Stimulated activated CD4-positive, alpha-beta T cell treated with anti-CD3 and anti-CD28 coated beads, TNF-alpha, amount 100 ng/mL, for 4 hours (primary cell): ENCODE data around the gene MATCAP1.
A peak's percentile ranks its signal among the peaks of the same experiment; 100 is the strongest.

ENCODE experiments used
- DNase-seq, 3 experiments: peaks; one replicate each; pipeline ENCODE4 v3.0.0-alpha.2; 2020; ENCODE audit warnings: low read depth in 3 of 3

MATCAP1 gene

GRCh38 chr16:67156143-67156844 lies 27.5 kb downstream of the MATCAP1 start:
- no peak for DNase-seq

DNA sequence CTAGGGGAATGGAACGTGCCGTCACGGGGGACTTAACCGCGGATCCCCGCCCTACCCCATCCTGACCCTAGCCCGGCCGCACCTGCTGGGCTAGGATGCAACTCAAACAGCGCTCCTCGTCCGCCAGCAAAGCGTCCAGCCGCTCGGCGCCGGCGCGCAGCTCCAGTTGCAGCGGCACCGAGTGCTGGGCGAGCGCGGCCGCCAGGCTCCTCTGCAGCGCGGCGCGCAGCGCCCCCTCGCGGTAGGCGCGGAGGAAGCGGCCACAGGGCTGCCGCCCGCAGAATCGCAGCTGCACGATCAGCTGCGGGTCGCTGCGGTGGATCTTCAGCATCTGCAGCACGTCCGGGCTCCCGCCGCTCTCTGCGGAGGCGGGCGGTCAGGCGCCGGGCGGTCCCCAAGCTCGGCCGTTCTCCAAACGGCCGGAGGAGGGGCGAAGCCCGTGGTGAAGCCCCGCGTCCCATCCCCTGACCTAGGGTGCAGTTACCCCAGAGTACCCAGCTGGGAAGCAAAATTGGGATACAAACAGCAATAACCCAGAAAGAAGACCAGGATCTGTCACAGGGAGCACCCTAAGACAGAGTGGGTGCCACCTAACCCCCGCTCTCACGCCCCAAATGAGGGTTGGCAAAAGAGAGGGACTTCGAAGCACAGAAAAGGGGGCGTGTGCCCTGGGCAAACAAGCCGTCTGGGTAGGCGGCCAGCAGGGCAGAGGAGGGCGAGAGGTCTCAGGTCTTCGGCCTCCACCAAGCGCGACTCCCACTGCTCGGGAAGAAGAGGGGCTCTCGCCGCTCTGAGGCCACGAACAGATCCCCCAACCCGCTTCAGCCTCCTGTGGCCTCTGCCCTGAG lies 28.2 kb downstream of the MATCAP1 start:
- peak; percentile 57 to 65 (median 63) for DNase-seq

- DNase-seq = no peak
These were observed 29.0 kb downstream of the MATCAP1 start for GRCh38 chr16:67154578-67155294.

DNA sequence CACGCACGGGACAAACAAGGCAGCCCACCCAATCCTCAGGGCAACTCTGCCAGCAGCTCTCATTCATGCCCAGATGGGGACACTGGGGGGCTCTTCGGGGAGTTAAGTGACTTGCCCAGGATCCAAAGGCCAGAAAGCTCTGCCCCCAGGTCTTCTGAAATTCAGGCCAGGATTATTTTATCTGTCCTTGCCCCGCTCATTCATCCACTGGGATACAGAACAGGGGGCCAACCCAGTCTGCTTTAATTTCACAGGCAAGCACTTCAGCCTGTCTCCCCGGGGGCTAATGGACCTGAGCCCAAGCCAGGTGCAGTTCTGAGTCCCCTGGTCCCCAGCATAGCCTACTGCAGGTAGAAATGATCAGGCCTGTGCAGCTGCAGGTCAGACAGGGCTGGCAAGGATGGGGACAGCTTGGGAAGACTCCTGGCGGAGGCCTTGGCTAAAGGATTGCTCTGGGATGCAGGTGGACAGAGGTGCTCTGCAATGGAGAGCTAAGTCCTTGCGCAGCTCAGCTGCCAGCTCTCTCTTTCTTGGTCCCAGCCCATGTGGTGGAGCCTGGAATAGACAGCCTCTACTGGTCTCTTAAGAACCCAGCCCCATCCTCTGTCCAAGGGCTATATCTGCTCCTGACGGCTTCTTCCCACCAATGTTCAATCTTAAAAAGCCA lies 32.2 kb downstream of the MATCAP1 start:
- no peak for DNase-seq

- DNase-seq = no peak
These were observed 32.8 kb downstream of the MATCAP1 start, which contains the start of gene B3GNT9 for GRCh38 chr16:67150833-67151396. Gene B3GNT9, minus strand, starts transcription at chr16:67150998. Its CDS starts 513 bp downstream, at chr16:67150485.

GRCh38 chr16:67150047-67150832 lies 33.5 kb downstream of the MATCAP1 start:
- DNase-seq = peak in 1 of 3 experiments; percentile 56

- DNase-seq = no peak
These were observed 34.3 kb downstream of the MATCAP1 start for GRCh38 chr16:67149276-67150046.

DNA sequence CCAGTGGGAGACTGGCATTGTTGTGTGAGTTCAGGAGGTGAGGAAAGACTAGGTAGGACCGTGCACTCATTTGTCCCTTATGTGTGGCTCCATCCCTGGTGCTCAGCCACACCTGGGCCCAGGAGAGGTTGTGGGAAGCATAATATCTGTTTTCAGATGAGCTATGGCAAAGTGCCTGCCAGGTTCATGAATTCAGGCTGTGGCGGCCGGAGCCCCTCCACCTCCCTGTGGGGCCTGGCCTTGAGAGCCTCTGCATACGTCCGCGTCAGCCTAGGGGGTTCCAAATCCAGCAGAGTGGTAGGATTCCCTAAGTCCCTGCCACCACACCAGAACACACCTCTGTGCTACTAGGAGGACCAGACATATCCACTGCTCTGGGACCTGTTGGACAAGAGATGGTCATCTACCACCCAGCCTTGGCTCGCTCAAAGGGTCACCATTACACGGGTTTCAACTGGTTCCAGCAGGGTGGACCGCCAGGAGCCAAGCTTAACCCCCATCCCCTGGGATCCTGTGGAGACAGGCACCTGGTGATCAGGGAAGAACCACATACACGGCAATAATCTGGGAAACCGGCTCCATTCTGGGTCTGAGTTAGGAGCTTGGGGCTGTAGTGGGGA lies 35.0 kb downstream of the MATCAP1 start:
- DNase-seq = no peak

- no peak for DNase-seq
These were observed 35.5 kb downstream of the MATCAP1 start for GRCh38 chr16:67148221-67148620.

- DNase-seq = no peak
These were observed 36.2 kb downstream of the MATCAP1 start for GRCh38 chr16:67147437-67148140.

- no peak for DNase-seq
These were observed 37.0 kb downstream of the MATCAP1 start for GRCh38 chr16:67146523-67147357.

DNA sequence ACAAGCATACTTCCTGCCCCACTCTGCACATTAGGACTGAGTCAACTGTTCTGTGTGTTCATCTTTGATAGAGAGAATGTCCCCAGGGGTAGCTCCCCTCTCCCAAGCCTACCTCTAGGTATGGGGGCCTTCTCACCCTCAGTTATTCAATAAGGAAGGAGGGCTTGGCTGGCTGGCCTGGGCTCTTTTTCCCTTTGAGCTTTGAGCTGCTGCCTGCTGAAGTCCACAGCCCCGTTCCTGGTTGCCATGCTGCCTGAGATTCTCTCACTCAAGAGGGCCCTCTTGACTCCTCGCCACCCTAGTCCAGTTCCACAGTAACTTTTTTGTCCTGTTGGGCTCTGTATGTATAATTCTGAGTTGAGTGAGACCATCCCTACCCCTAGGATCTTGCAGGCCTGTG lies 38.0 kb downstream of the MATCAP1 start:
- no peak for DNase-seq

DNA sequence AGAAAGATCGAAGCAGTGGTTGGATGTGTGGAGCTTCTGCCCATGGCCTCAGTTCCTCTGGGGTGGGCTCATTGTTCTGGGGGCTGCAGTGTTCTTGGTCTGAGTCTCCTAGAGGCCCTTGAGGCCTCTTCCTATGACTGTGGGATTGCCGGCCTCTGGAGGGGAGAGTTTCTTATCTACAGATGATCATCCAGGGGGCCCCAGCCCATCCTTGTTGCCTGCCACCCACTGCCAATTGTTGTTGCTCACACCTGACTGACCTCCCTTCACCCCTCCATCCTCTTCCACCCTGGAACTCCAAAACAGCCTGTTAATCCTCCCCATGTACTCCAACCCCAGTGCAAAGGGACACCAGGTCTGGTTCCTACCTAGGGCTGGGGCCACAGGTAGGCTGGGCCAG lies 38.8 kb downstream of the MATCAP1 start:
- DNase-seq = no peak

DNA sequence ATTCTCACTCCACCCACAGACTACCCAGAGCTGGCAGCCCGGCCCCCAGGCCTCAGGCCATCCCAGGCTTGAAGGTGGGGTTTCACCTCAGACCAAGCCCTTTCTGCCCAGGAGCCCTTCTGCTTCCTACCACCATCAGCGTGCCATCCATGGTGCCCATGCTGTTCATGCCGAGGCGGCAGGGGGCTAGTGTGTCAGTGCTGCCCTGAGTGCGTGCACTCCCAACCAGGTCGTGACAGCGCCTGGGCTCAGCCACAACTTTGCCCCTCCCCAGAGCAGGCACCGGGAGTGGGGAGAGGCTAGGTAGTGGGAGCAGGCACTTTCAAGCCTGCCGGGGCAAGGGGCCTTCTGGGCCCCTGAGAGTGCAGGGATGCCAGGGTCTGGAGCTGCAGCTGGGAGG lies 41.4 kb downstream of the MATCAP1 start:
- no peak for DNase-seq

GRCh38 chr16:67141391-67141790 lies 42.4 kb downstream of the MATCAP1 start:
- no peak for DNase-seq

- DNase-seq = no peak
These were observed 46.2 kb downstream of the MATCAP1 start for GRCh38 chr16:67137605-67138004.

DNA sequence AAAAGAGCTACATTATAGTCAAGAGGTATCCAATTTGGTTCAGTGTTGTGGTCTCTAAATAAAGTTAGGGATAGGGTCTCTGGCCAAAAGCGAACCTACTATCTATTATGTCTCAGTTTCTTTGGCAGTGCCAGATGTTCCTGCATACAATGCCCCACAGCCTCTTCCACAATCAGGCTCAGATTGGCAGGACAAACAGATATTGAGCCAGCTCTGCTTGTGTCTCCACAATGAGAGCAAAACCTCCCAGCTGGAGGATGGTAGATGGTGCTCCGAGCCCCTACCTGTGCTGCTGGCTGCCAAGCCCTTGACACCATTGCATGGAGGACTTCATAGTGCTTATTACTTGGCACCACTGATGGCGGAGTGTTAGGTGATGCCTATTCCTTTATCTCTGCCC lies 54.3 kb downstream of the MATCAP1 start:
- DNase-seq = no peak

DNA sequence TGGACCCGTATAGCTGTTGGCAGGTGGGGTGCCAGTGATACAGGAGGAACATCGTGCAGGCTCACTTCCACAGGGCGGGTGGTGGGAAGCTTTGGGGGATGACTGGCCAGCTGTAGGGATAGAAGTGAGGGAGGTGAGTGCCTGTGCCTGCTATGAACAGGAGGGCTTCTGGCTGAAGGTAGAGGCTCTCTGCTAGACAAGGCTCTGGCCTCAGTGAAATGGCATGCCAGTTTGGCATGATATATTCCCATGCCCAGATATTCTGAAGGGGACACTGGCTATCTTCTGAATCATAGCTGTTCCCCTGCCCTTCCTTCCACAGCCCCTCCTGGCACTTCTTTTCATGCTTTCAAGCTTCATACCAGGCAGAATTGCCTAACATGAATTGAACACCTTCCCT lies 54.9 kb downstream of the MATCAP1 start:
- DNase-seq = no peak
